Tibial nerve (tissue), 4 donors: ENCODE data around the gene MCOLN2.

Experiments
- CTCF ChIP-seq, 5 experiments: fragments of 200-600 bp in 3 of 5; fragments of 450-650 bp in 2 of 5; sonication (generic) in 3 of 5; IDR thresholded peaks; one replicate each; pipeline ENCODE4 v1.5.1; 2016 to 2019; ENCODE audit warnings: antibody characterized with exemption in 5 of 5, mild to moderate bottlenecking in 3 of 5, moderate library complexity in 2 of 5
- EP300 ChIP-seq, 2 donors: sonication (generic); formaldehyde crosslinking; IDR thresholded peaks; one replicate each; pipeline ENCODE4 v1.6.1; 2017; ENCODE audit warnings: antibody characterized with exemption in 2 of 2, mild to moderate bottlenecking in 1 of 2
- POLR2A ChIP-seq, 2 donors: fragments of 450-650 bp; IDR thresholded peaks; one replicate each; pipeline ENCODE4 v1.6.1; 2017; ENCODE audit warnings: antibody characterized with exemption in 2 of 2, mild to moderate bottlenecking in 2 of 2, moderate library complexity in 2 of 2

- no peak for TF ChIP-seq CTCF (IDR thresholded peaks at IDR 0.05)
- no peak for TF ChIP-seq EP300 (IDR thresholded peaks at IDR 0.05)
- TF ChIP-seq POLR2A (IDR thresholded peaks at IDR 0.05): no peak
Observed at GRCh38 chr1:84930329-84930728, 66.6 kb downstream of the MCOLN2 start.
